Cortex of kidney (tissue), 1 donor: ENCODE measurements around the gene FRMD4A.

Experiments used
- DNase-seq: peaks from one replicate; lab custom pipeline; 2025; lab: John Stamatoyannopoulos, UW

FRMD4A gene

DNA sequence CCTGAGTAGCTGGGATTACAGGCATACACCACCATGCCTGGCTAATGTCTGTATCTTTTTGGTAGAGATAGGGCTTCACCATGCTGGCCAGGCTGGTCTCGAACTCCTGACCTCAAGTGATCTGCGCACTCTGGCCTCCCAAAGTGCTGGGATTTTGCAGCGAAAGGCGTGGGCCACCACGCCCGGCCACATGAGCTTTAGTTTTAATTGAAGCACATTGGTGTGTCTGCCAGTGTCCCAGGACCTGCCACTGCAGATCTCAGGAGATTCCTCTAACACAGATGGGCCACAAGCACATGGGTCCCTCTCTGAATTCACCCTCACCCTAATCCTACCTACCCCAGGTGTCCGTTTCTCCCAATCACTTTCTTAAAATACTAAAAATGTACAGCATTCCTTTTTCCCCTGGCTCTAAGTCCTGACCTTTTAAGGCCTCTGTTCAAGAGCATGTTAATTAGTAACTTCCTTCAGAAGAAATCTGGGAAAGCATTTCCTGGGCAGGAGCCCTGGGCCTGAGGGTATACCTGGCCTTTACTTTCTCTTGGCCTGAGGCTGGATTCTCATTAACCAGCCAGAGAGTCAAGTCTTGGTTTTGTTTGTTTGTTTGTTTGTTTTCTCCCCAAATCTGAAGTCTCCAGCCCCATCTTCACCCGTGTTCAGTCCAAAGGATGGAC is 661.4 kb downstream of the FRMD4A start:
- DNase-seq, result no peak

- DNase-seq, result no peak
These were observed 662.6 kb downstream of the FRMD4A start for GRCh38 chr10:13668126-13668525.

- DNase-seq, result no peak
These were observed 665.0 kb downstream of the FRMD4A start for GRCh38 chr10:13665516-13666262.

GRCh38 chr10:13661256-13661655 is 669.5 kb downstream of the FRMD4A start:
- DNase-seq, result no peak

DNA sequence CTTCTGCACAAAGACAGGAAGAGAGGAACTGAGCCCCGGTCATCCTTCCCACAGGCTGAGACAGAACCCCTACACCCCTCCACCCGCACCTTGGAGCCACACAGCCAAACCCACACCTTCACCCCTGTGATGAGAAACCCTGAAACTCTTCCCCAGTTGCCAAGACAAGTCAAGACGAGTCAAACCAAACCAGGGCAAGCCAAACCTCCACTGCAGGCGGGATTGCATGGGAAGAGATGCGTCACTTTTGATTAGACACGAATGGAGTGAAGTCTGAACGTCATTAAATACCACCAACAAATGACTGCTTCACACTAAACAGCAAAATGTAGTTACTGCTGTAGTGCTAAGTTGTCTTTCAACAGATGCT is 670.2 kb downstream of the FRMD4A start:
- DNase-seq, result no peak

GRCh38 chr10:13659887-13660550 is 670.7 kb downstream of the FRMD4A start:
- DNase-seq, result no peak

DNA sequence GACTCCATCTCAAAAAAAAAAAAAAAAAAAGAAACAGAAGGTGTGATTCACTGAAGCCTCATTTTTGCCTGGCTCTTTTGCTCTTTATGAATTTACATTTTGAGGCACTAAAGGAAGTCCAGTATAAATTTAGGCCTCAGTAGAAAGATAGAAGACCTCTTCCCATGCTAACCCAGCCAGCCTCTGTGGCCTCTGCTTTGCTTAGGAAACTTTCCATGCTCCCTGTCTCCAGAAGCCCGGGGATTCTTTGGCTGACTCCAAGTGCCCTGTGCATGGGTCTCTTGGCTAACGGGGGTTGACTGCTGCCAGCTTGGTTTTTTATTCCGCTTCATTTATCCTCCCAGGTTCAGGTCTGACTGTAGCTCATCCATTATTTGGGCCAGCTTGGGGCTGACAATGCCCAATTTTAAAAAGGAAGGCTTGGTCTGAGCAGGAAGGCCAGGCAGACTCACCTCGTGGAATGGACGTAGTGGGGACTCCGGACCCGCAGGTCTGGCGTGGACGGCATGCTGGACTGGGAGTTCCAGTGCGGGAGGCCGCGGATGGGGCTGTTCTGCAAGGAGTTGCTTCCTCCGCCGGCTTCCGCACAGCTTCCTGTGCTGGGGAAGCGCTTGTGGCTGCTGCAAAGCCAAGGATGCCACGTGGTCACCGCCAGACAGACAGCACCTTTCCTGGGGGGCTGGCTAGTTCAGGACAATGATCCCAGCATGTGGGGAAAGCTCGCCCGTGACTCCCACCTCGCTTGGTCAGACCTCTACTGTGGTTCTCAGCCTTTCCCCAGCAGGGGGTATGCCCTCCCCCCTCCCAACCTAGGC is 671.6 kb downstream of the FRMD4A start:
- DNase-seq, result no peak

DNA sequence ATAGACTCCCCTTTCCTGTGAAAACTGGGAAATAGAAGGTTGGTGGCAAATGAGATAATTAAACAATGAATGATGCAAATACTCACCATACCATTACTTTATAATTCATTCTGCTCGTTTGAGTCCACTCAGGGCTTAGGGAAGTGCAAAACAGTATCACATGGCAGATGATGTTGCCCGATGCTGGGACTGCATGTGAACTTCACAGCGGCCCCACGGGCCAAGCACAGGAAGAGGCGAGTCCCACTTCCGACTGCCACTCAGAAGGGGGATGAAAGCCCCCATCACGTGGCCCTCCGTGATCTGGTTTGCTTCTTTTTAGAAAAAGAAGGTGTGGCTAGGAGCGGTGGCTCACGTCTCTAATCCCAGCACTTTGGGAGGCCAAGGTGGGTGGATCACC is 672.5 kb downstream of the FRMD4A start:
- DNase-seq, result no peak

DNA sequence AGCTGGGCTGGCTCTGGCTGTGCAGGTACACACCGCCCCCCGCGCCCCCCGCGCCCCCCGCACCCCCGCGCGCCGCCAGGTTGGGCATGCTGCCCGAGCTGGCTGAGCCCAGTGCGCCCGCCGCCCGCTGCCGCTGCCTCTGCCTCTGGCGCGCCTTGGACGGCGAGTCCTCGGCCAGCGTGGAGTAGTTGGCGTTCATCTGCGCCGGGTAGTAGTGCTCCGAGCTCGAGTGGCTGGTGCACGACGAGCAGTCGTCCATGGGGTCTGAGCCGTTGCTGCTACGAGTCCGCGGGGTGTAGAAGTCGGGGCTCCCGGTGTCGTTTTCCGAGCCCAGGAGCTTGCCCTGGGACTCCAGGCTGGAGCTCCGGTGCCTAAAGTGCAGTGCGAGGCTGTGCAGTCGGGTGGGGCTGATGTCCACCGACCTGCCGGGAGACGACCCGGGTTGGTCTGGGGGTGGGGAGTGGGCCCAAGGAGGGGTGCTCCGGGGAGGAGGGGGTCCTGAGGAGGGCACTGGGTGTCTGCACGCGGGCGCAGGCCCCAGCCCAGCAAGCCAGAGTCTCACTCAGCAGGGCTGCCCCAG is 673.5 kb downstream of the FRMD4A start:
- no peak for DNase-seq

DNA sequence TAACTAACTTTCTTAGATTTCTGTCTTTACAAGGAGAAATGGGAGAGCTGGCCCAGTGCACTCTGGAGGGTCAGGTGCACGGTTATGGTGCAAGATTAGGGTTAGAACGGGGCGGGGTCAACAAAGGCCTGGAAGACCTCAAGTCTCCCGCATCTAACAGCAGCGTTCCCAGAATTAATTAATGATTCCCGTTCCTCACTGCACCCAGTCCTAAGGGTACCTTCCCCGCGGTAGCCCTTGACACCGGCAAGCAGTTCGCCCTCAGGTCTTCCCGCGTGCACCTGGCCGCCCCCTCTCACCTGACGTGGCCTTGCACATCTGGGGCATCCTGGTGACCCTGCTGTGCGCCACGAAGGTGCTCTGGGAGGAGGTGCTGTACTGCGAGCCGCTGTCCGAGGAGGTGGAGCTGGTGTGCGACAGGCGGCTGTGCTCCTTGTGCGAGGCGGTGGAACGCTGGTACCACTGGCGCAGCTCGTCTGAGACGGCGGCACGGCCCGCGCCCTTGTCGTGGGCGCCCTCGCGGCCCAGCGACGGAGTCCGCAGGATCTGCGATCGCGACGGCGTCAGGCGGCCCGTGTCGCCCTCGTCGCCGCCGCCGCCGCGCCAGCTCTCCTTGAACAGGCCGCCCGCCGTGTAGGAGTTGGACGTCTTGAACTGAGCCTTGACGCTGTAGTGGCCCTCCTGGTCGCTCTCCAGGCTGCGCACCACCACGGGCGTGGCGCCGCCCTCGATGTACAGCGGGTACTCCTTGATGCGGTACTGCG is 674.2 kb downstream of the FRMD4A start:
- no peak for DNase-seq

DNA sequence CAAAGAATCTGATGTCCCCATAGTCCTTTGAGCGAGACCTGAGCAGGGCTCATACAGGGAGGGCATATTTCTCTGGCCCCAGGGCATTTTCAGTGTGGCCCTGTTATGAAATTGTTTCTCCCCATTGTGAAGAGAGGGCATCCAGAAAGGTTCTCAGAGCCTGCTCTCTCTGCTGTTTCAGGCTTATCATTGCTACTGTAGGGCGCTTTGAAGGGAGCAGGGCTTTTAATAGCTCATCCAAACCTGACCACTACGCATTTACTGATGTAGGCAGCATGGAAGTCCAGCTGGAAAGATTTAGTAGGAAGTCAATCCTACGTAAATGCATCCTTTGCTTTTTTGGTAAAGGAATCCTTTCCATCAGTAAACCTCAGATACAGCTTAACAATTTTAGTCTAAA is 675.9 kb downstream of the FRMD4A start:
- DNase-seq, result no peak

DNA sequence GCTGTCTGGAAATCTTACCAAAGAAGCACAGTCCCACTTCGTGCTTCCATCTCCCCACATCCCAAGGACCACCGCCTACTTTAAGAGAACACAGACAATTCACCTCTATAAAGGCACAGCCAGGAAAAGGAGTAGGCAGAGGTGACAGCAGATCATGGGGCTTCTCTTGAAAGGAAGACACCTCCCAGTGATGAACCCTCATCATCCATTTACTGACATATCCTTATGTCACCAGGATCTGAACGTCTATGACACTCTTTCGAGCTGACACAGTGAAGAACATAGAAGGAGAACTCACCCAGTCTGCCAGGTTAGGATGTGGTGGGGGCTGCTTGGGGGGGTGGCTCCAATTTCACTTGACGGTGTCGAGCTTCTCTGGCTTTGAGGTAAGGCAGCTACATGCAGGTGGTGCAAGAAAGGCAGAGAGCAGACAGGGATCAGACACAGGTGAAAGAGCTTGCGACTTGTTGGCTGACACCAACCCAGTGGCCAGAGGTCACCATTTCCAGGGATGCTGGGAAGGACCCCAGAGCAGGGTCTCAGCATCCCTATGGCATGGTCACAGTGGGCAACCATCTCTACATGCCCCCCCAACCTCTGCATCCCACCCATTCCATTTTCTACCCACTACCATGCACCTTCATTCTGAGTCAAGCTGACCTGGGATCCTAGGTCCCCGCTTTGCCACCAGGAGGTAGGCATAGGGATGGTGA is 676.5 kb downstream of the FRMD4A start:
- DNase-seq, result no peak

GRCh38 chr10:13652860-13653259 is 677.9 kb downstream of the FRMD4A start:
- no peak for DNase-seq

DNA sequence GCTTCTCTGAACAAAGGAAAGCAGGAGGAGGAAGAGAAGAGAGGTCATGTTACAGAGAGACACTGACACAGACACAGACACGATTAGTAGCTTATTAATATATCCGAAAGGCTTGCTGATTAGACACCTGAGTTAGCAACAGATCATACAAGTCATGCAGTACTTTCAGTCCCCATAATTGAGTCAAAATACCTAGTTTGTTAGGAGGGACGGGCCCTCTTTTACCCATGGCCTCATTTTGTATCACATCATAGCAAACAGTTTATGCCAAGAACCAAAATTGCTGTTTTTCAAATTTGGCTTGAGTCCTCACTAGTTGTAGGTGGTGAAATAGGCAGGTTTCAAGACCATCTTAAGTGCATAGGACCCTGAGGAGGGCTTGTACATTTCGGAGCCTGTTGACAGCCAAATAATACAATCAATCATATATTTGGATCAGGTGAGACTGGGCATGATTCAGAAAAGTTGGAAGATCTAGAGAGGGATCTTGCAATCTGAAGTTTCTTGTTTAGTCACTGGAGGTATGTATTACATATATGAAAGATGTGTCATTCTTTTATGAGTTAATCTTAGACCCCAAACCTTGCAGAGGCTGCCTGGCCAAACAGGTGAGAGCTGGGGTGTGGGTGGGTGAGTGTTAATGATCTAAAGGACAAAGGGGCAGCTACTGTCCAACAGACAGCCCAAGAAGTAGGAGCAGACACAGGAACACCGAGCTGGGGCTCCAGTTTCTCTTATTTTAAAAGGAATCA is 678.6 kb downstream of the FRMD4A start:
- no peak for DNase-seq

GRCh38 chr10:13650961-13651360 is 679.8 kb downstream of the FRMD4A start:
- no peak for DNase-seq

- DNase-seq, result no peak
These were observed 680.7 kb downstream of the FRMD4A start for GRCh38 chr10:13649844-13650520.

DNA sequence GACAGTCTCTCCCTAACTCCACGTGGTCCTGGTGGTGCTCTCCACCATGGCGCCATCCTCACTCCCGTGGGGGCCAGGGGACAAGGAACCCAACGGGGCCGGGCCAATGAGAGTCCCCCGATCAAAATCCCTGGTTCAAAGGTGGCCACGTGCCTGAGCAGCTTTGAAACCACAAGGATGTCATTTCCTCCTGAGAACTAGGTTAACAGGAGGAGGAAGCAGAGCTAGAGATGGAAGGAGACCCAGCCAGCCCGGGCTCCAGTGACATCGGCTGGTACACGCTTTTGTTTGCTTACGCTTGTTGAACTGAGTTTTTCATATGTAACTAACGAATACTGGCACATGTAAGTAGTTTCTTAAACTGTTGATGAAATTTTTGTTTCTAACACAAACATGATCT is 682.3 kb downstream of the FRMD4A start:
- DNase-seq, result no peak

DNA sequence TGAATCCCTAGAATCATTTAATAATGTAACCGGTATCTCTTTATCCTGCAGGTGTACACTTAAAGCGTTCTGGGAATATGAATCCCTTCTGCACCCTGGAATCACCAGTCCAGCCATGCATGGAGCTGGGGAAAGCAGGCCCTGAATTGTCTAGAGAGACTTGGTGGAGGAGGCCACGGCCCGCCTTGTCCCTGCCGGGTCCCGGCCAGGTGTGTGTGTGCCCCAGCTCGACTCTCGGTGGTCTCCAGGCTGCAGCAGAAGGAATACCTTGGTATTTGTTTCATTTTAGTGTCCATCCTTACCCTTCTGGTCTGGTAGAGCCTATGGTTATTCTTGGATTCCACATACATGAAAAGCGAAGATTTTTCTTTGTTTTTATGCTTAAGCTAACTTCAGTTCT is 685.9 kb downstream of the FRMD4A start:
- DNase-seq, result no peak

- DNase-seq, result no peak
These were observed 687.7 kb downstream of the FRMD4A start for GRCh38 chr10:13643016-13643415.
